DMS 273 (cell line): Measurements from ENCODE around the gene SLC27A1.
"Not testable (repeated sequence)": the region's sequence is repeated elsewhere in the genome, so short reads cannot be mapped to it uniquely, and the experiment has no call there.

Source experiments
- DNase-seq: peaks from one replicate; lab custom pipeline; 2025; ENCODE audit not compliant: unreplicated experiment; lab: John Stamatoyannopoulos, UW

Gene SLC27A1

GRCh38 chr19:17486545-17487240 lies 16.4 kb downstream of the SLC27A1 start:
- no peak for DNase-seq

GRCh38 chr19:17487284-17488121 lies 17.2 kb downstream of the SLC27A1 start:
- DNase-seq, result peak; percentile 37

GRCh38 chr19:17488593-17489391 lies 18.5 kb downstream of the SLC27A1 start:
- peak; percentile 66 for DNase-seq

GRCh38 chr19:17489392-17490030 lies 19.2 kb downstream of the SLC27A1 start:
- no peak for DNase-seq

- DNase-seq, result no peak
Observed at GRCh38 chr19:17490411-17490810, 20.1 kb downstream of the SLC27A1 start.

- DNase-seq, result no peak
Observed at GRCh38 chr19:17491287-17491686, 21.0 kb downstream of the SLC27A1 start.

GRCh38 chr19:17495639-17496296 lies 25.4 kb downstream of the SLC27A1 start:
- peak; percentile 74 for DNase-seq

- peak; percentile 90 for DNase-seq
Observed at GRCh38 chr19:17496337-17496997, 26.1 kb downstream of the SLC27A1 start.

GRCh38 chr19:17497149-17497798 lies 26.9 kb downstream of the SLC27A1 start:
- no peak for DNase-seq

GRCh38 chr19:17499025-17499424 lies 28.7 kb downstream of the SLC27A1 start:
- not testable (repeated sequence) for DNase-seq

- no peak for DNase-seq
Observed at GRCh38 chr19:17499648-17500446, 29.5 kb downstream of the SLC27A1 start.

GRCh38 chr19:17500447-17501198 lies 30.3 kb downstream of the SLC27A1 start:
- no peak for DNase-seq

GRCh38 chr19:17503240-17503639 lies 32.9 kb downstream of the SLC27A1 start:
- DNase-seq, result no peak

- no peak for DNase-seq
Observed at GRCh38 chr19:17504030-17504429, 33.7 kb downstream of the SLC27A1 start.

- no peak for DNase-seq
Observed at GRCh38 chr19:17504456-17504855, 34.1 kb downstream of the SLC27A1 start.

- no peak for DNase-seq
Observed at GRCh38 chr19:17505223-17505622, 34.9 kb downstream of the SLC27A1 start.

- no peak for DNase-seq
Observed at GRCh38 chr19:17506745-17507144, 36.4 kb downstream of the SLC27A1 start.

- not testable (repeated sequence) for DNase-seq
Observed at GRCh38 chr19:17508558-17508933, 38.2 kb downstream of the SLC27A1 start.
